Glomerular endothelial cell (primary cell): Measurements from ENCODE around the gene GPR156. TPM values are rescaled to one million over a fixed set of nuclear protein-coding genes. Genes with fewer than 3 reads are reported as not detected.
"Not testable (repeated sequence)": the region's sequence is repeated elsewhere in the genome, so short reads cannot be mapped to it uniquely, and the experiment has no call there.

Experiments used
- DNase-seq: peaks from one replicate; pipeline ENCODE4 v3.0.0-alpha.2; 2011; ENCODE audit warnings: low read depth, low spot score; ENCODE audit errors: extremely low read depth
- total RNA-seq: library from RNA; depleted of rRNA; stranded (reverse); fragments of >200 nt; gene quantifications from 2 replicates; pipeline ENCODE4 v1.2.3, GENCODE V29; 2015

GPR156 gene
- total RNA-seq, 1 donor from 2014 or later = 0.76 TPM

DNA sequence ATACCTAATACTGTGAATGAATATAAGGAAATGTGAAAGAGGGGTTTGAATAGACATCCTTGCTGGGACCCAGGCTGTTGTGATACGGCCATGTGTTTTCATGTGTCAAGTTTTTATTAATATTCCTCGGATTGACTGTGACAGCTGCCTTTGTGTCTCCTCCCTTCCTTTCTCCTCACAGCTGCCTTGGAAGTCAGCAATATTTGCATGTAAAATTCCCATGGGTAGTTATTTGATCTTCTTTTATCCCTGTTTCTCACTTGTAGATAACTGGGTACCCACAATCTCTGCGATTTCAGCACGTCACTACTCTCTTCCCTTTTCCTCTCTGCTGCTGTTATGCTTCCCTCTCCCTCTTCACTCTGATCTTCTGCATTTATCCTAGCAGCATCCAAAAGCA, 9.4 kb downstream of the GPR156 start:
- DNase-seq = no peak

- DNase-seq = no peak
Observed at GRCh38 chr3:120274739-120275167, 10.3 kb downstream of the GPR156 start.

DNA sequence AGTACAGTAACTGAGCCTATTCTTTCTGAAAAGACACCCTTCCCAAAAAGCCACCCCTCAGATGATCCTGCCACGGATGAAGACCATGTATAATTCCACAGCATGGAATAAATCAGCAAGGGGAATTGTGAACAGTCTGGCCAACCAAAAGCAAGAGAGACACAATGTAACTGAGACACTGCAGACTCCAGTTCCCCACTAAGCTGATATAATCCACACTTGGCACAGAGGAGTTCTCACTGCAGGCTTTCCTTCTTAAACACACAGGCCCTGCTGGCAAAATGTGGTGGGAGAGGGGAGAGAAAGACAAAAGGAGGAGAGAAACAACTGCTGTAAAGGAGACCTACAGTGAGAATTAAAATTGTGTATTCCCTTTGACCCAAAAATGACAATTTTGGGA, 12.7 kb downstream of the GPR156 start:
- no peak for DNase-seq

DNA sequence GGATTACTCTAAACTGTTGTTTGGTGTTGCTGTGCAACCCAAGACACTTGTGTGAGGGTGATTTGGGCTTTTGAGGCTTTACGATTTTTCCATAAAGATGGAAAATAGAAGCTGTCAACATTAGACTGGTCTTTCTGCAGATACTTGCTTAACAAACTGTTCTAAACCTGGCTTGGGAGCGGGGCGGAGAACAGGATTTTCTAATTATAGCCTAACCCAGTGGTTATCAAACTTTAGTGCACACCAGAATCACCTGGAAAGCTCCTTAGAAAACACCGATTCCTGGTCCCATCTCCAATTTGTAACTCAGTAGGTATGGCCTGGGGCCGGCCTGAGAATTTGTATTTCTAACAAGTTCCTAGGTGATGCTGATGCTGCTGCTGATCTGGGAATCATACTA, 19.0 kb downstream of the GPR156 start:
- DNase-seq = no peak

DNA sequence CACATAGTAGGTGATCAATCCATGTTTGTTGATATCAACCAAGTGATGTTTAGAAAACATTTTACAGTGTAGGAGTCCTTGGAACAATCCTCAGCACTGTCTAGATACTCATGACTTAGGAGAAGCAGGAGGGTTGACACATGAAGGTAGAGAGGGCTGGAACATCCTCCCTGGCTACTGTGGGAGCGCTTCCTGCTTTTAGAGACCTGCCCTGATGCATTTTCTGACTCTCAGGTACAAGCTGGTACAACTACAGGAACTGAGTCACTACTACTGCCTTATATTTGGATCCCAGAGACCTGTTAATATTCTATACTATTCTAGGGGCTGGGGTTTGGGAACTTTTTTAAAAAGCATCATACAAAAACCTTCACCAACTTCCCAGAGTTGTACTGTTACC, 20.1 kb downstream of the GPR156 start:
- no peak for DNase-seq

DNA sequence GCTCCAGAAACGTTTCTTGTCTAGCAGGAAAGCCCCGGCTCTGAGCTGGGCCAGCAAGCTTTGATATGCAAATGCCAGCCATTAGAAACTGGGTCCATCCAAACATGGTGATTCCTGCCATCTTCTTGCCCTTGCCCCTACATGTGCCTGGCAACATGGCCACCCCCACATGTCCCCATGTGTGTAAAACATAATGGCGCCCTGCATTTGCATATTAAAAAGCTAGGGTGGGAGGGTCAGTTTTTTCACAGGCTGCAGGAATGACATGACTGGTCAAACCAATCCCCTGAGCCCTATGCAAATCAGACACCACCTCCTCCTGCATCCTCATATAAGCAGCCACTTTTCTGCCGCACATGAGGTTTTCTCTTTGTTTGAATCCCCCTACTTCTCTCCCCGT, 21.2 kb downstream of the GPR156 start:
- DNase-seq = no peak

GRCh38 chr3:120258009-120258408, 27.0 kb downstream of the GPR156 start:
- DNase-seq = no peak

DNA sequence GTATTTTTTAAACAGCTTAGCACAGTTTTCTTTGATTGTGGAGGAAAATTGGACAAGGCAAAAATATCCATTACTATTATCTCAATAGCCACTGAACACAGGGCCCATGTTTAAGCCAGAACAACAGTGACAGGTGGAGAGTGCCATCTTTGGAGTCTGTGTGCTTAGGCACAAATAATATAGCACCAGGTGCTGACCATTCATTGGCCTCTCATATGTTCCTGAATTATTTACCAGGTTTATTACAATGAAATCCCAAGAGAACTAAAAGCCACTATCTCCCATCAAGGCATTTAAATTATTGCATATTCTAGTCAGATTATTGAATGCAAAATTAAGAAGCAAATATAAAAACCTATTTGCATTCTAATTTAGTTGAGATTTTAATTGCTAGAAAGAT, 39.6 kb downstream of the GPR156 start:
- DNase-seq = no peak

GRCh38 chr3:120244834-120245225, 40.2 kb downstream of the GPR156 start:
- DNase-seq = no peak

GRCh38 chr3:120239644-120240043, 45.4 kb downstream of the GPR156 start:
- no peak for DNase-seq

- DNase-seq = no peak
Observed at GRCh38 chr3:120227710-120228347, 57.2 kb downstream of the GPR156 start.

DNA sequence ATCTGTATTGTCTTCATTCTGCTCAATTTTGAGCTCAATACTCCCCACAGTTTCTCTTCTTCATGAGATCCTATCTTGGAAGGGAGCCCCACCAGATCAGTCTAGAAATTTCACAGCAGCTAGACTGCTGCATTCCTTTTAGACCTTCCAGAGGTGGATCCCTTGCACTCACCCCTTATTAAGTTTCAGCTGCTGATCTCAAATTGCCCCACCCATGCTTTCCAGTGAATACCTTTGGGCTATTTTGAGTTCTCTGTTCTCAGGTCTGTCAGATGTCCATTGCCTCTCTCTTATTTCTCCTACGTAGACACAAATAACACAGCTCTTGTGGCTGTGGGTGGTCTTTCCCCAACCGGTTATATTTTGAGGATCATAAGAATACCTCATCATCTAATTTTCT, 60.8 kb downstream of the GPR156 start:
- DNase-seq = no peak

DNA sequence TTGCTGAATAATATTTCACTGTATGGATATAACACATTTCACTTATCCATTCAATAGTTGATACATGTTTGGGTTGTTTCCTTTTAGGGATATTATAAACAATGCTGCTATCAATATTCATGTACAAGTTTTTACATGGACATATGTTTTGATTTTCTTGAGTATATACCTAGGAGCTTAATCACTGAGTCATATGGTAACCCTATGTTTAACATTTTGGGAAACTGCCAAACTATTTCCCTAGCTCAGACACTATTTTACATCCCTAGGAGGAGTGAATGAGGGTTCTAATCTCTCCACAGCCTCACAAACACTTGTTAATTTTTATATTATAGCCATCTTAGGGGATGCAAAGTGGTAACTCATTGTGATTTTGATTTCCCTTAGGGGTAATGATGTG, 66.0 kb downstream of the GPR156 start:
- DNase-seq = no peak

DNA sequence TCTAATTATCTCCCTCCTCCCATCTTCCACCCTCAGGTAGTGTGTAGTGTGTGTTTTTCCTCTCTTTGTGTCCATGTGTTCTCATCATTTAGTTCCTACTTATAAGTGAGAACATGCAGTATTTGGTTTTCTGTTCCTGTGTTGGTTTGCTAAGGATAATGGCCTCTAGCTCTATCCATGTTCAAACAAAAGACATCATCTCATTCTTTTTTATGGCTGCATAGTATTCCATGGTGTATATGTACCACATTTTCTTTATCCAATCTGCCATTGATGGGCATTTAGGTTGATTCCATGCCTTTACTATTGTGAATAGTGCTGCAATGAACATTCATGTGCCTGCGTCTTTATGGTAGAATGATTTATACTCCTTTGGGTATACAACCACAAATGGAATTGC, 68.4 kb downstream of the GPR156 start:
- DNase-seq = not testable (repeated sequence)

- DNase-seq = no peak
Observed at GRCh38 chr3:120214176-120214575, 70.8 kb downstream of the GPR156 start.

DNA sequence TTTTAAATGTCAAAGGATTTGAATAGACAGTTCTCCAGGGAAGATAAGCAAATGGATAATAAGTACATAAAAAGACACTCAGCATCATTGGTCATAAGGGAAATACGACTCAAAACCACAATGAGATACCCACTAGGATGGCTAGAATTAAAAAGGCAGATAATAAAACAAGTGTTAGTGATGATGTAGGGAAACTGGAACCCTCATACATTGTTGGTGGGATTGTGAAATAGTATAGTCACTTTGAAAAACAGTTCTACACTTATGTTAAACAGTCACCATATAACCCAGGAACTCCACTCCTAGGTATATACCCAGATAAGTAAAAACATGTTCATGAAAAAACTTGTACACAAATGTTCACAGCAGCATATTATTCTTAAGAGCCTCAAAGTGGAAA, 72.5 kb downstream of the GPR156 start:
- DNase-seq = no peak

DNA sequence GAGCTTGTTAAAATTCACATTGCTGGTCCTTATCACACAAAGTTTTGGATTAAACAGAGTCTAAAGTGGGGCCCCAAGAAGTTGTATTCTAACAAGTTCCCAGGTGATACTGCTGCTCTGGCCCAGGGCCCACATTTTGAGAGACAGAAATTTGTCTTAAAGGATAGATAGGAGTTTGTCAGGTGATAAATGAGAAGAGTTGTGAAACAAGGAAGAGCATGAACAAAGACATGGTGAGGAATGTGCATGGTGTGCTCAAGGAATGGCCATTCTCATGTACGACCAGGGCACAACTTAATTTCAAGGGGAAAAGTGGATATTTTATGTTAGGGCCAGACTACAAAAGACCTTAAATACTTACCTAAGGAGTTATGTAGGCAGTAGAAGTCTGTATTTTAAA, 75.6 kb downstream of the GPR156 start:
- DNase-seq = no peak

GRCh38 chr3:120204338-120204737, 80.7 kb downstream of the GPR156 start:
- no peak for DNase-seq

DNA sequence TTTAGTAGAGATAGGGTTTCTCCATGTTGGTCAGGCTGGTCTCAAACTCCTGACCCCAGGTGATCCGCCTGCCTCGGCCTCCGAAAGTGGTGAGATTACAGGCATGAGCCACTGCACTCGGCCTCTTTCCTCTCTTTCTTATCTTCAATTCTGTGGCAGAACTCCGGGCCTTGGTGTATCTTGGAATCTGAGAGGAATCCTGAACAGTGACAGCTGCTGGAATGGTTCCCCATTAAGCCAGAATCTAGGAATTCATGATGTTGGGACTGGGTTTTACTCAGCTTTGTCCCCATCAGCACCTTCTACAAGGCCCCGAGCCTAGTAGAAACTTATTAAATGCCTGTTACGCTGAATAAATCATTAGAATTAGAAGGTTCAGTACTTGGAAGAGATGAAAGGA, 81.4 kb downstream of the GPR156 start:
- DNase-seq = no peak

DNA sequence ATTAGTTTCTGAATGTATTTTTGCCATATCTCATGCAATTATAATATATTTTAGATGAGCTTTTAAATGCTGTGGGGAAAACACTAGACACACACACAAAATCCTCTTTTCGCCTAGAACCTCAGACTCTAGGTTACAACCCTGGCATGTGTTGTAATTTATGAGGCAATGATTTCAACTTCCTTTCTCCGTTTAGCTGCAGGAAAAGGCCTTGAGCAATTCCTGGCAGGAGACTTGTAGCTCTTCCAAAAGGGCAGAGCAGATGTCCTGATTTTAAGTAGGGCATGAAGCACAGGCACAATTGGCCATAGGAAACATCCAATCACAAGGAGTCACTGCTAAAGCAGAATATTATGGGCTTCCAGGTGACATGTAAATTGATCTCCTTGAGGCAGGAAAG, 82.0 kb downstream of the GPR156 start:
- peak; percentile 41 for DNase-seq

GRCh38 chr3:120202363-120202762, 82.7 kb downstream of the GPR156 start:
- no peak for DNase-seq

DNA sequence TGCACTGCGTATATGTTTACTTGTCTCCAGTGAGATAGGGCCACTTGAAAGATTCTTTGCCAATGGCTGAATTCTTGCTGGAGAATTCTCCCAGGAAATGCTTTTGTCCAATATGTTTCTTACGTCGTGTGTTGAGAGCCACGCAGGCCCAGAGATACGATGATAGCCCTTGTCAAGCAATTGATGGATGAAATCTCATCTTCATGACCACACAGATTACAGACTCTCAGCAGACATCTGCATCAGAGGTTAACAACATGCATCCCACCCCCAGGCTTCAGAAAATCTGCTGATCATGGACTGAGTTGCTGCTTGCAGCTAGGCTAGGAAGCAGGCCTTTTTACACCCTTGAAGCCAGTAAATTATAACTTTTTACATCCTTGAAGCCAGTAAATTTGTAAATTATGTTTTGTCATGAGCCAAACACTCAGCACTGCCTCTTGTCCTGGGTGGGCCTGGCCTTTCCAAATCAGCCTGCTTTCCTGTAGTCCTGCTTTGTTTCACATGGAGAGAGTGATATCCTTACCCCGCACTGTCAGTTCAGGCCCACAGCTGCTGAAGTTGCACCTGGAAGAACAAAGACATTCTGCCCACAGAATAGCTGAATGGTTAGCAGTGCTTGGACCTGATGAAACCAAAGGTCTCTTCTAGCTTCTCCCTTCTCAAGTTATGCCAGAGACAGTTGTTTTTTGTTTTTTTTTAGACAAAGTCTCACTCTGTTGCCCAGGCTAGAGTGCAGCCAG, 84.4 kb downstream of the GPR156 start:
- DNase-seq = no peak
